DMS153 (cell line): ENCODE data around the gene RABEP1.
A peak's percentile ranks its signal among the peaks of the same experiment; 100 is the strongest.

Experiments
- DNase-seq: peaks from one replicate; lab custom pipeline; 2025; lab: John Stamatoyannopoulos, UW

The RABEP1 gene

GRCh38 chr17:5362162-5362811 is 80.2 kb downstream of the RABEP1 start:
- no peak for DNase-seq

- no peak for DNase-seq
Measured at GRCh38 chr17:5364156-5364555, 82.1 kb downstream of the RABEP1 start.

- no peak for DNase-seq
Measured at GRCh38 chr17:5364696-5365095, 82.6 kb downstream of the RABEP1 start.

GRCh38 chr17:5365831-5366230 is 83.7 kb downstream of the RABEP1 start:
- no peak for DNase-seq

- DNase-seq: no peak
Measured at GRCh38 chr17:5370411-5370810, 88.3 kb downstream of the RABEP1 start.

GRCh38 chr17:5373112-5373511 is 91.0 kb downstream of the RABEP1 start:
- no peak for DNase-seq

GRCh38 chr17:5378566-5379207 is 96.6 kb downstream of the RABEP1 start:
- DNase-seq: no peak

DNA sequence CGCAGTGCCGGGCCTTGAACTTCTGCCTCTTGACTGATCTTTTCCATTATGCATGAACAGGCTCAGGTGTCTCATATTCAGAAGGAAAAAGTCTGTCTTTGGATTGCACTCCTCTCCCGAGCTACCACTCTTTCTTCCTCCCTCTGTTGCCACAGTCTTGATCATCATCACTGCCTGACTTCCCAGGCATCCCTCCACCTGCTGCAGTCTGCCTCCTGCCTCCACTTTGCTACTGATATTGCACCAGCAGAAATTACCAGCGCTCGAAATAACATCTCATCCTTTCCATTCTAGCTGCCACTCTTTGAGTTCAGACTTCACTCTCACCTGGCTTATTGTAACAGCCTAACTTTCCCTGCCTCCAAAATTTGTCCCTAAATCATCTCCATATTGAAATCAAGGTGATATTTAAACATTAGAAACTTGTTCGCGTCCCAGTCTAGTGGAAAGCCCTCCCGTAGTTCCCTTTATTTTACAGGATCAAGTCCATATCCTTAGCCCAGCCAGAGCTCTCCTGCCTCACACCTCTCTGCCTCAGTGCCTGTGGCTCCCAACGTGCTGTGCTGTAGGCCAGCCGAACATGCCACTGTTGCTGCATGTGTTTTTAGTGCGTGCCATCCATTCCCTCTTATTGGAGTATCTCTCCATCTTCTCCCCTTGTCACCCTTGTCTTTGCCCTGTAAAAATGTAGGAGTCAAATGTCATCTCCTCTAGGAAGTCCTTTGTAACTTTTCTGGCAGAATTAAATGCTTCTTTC is 97.4 kb downstream of the RABEP1 start:
- DNase-seq: no peak

- DNase-seq: no peak
Measured at GRCh38 chr17:5380491-5381135, 98.5 kb downstream of the RABEP1 start.

GRCh38 chr17:5381542-5381941 is 99.5 kb downstream of the RABEP1 start:
- DNase-seq: no peak

DNA sequence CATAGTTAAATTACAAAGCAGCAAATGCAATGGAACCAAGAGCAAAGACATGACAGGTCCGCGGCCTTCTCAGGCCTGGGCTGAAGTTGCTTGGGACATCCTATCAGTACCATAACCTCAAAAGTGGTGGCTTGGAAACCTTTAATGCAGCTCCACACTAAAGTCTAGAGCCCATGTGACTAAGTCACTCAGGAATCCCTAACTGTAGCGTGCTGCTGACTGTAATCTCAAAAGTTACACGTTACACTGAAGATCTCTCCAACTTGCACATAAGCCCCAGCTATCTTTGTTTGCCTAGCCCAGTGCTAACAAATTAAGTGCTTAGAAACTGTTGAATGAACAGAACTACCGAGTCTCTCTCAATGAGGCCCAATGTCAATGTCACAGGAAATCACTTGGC is 109.6 kb downstream of the RABEP1 start:
- no peak for DNase-seq

DNA sequence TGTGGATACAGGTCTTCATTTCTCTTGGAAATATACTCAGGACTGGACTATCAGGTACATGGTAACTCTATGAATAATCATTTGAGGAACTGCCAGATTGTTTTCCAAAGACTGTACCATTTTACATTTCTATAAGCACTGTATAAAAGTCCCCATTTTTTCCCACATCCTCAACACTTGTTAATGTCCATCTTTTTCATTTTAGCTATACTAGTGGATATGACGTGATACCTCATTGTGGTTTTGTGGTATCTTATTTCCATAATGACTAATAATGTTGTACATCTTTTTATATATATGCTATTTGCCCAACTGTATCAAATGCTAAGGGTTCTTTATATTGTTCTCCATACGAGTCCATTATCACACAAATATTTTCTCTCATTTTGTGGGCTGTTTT is 114.5 kb downstream of the RABEP1 start:
- no peak for DNase-seq

DNA sequence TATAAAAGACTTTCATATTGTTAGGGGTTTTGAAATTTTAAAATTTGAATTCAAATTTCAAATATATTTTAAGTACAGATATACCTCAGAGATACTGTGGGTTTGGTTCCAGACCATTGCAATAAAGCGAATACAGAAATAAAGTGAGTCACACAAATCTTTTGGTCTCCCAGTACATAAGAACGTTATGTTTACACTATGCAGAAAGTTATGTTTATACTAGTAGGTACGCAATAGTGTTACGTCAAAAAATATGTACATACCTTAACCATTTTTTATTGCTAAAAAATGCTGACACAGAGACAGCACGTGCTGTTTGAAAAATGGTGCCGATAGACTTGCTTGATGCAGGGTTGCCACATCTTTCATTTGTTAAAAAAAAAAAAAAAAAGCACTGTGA is 117.7 kb downstream of the RABEP1 start:
- no peak for DNase-seq

DNA sequence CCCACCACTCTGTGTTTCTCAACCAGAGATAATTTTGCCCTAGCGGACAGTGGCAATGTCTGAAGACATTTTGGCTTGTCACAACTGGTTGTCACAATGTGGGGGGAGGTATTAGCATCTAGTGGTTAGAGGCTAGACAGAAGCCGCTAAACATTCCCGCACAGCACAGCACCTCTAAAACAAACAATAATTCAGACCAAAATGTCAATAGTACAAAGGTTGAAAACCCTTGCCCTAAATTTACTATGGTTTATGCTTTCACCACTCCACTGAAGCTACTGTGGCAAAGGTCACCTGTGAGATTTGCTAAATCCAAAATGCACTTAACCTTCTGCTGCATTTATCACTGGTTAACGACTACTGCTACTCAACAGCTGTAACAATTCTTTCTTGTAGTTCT is 123.3 kb downstream of the RABEP1 start:
- no peak for DNase-seq

- no peak for DNase-seq
Measured at GRCh38 chr17:5408186-5408585, 126.1 kb downstream of the RABEP1 start.

- DNase-seq: no peak
Measured at GRCh38 chr17:5410594-5411272, 128.6 kb downstream of the RABEP1 start.

- no peak for DNase-seq
Measured at GRCh38 chr17:5413682-5414081, 131.6 kb downstream of the RABEP1 start.

- no peak for DNase-seq
Measured at GRCh38 chr17:5416901-5417300, 134.8 kb downstream of the RABEP1 start.

- no peak for DNase-seq
Measured at GRCh38 chr17:5418858-5419355, 136.8 kb downstream of the RABEP1 start.

- peak; percentile 83 for DNase-seq
Measured at GRCh38 chr17:5419356-5419958, 137.4 kb downstream of the RABEP1 start, which contains the start of gene NUP88. TSS of gene NUP88 (minus strand) at chr17:5419662. CDS start at chr17:5419650, 12 bp downstream.

DNA sequence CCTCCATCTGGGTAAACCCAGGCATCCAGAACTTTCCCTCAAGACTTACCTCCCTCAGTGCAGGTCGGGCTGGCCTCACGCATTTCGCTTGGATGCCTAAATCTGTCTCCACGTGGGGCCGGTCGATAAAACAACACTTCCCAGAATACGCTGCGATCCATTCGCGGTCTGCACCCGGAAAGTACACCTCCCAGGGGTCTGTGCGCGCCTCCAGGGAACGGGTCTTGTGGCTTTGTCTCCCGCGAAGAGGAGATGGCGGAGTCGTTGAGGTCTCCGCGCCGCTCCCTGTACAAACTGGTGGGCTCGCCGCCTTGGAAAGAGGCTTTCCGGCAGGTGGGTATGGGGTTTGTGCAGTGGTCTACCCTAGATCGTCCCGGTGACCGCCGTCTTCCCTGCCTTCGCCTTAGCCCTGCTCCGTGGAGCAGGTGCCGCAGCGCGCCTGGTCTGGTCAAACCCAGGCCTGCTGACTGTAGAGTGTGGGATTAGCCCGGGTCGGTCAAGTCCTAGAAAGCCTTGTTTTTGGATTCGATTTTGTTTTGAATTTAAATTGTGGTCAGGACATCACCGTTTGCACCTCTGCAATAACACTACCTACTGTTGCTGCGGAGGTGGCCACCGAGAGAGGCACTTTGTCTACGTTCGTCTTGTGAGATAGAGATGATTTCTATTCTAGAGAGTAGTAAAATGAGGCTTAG is 138.0 kb downstream of the RABEP1 start, which contains the start of gene RPAIN:
Gene RPAIN, plus strand, starts transcription at position 224 of the 695 bp plus-strand sequence. Its CDS starts 29 bp downstream, at position 253.
- DNase-seq: no peak
